Common myeloid progenitor, CD34-positive (primary cell): ENCODE measurements around the gene SERPINA6.
"Not testable (repeated sequence)": the region's sequence is repeated elsewhere in the genome, so short reads cannot be mapped to it uniquely, and the experiment has no call there.

ENCODE experiments used
- CTCF ChIA-PET: fragments of 350-600 bp; sonication (Branson Sonifier 250); formaldehyde crosslinking; loops from one replicate; lab custom pipeline; 2021; ENCODE audit warnings: antibody characterized with exemption; lab: Charles Lee
- POLR2A ChIA-PET: fragments of 350-600 bp; sonication (Branson Sonifier 250); formaldehyde crosslinking; loops from one replicate; lab custom pipeline; 2021; ENCODE audit warnings: antibody characterized with exemption; lab: Charles Lee
- DNase-seq, 3 donors: peaks; one replicate each; pipeline versions ENCODE4 v3.0.0 to v3.0.0-alpha.2; 2013
- H3K27ac ChIP-seq, 2 experiments: 1 replicate in 1 of 2; 2 replicates in 1 of 2; pipeline ENCODE4 v1.7.0; 2013; ENCODE audit warnings: inconsistent platforms in 2 of 2, low read length in 2 of 2, mild to moderate bottlenecking in 2 of 2, low read depth in 1 of 2, moderate library complexity in 1 of 2; ENCODE audit not compliant: severe bottlenecking in 2 of 2, insufficient read depth in 1 of 2, poor library complexity in 1 of 2
- H3K27me3 ChIP-seq, 5 experiments: replicated peaks in 2 of 5; 1 replicate in 3 of 5; 2 replicates in 2 of 5; pipeline versions ENCODE4 v1.6.1 to v1.7.0; 2013; ENCODE audit warnings: low read length in 4 of 5, mild to moderate bottlenecking in 2 of 5, moderate library complexity in 2 of 5, inconsistent platforms in 1 of 5; ENCODE audit not compliant: insufficient read depth in 5 of 5, control insufficient read depth in 4 of 5
- H3K36me3 ChIP-seq, 4 experiments: 1 replicate in 2 of 4; 2 replicates in 2 of 4; pipeline versions ENCODE4 v1.6.1 to v1.7.0; 2013; ENCODE audit warnings: low read length in 3 of 4, control low read depth in 1 of 4, mild to moderate bottlenecking in 1 of 4; ENCODE audit not compliant: control insufficient read depth in 4 of 4, insufficient read depth in 4 of 4
- H3K4me1 ChIP-seq, 4 experiments: 1 replicate in 3 of 4; 2 replicates in 1 of 4; pipeline versions ENCODE4 v1.6.1 to v1.7.1; 2013; ENCODE audit warnings: low read length in 3 of 4, mild to moderate bottlenecking in 3 of 4, control low read depth in 1 of 4, inconsistent platforms in 1 of 4, moderate library complexity in 1 of 4; ENCODE audit not compliant: control insufficient read depth in 4 of 4, insufficient read depth in 4 of 4; ENCODE audit errors: control extremely low read depth in 1 of 4
- H3K4me3 ChIP-seq, 7 experiments: 1 replicate in 4 of 7; 2 replicates in 3 of 7; pipeline versions ENCODE4 v1.5.1 to v1.7.0; 2013; ENCODE audit warnings: mild to moderate bottlenecking in 7 of 7, low read length in 6 of 7, moderate library complexity in 6 of 7, inconsistent platforms in 2 of 7, low read depth in 2 of 7, control low read depth in 1 of 7; ENCODE audit not compliant: insufficient read depth in 4 of 7, control insufficient read depth in 1 of 7; ENCODE audit errors: extremely low read depth in 1 of 7
- H3K9me3 ChIP-seq, 5 experiments: 1 replicate in 4 of 5; 2 replicates in 1 of 5; pipeline versions ENCODE4 v1.6.1 to v1.7.1; 2013; ENCODE audit warnings: low read length in 4 of 5, mild to moderate bottlenecking in 2 of 5, inconsistent platforms in 1 of 5, low read depth in 1 of 5, moderate library complexity in 1 of 5; ENCODE audit not compliant: control insufficient read depth in 4 of 5, insufficient read depth in 2 of 5; ENCODE audit errors: control extremely low read depth in 1 of 5
- WGBS: methylation state at CpG from one replicate; pipeline ENCODE4 v1.1.5; 2013; ENCODE audit not compliant: insufficient coverage; 5-methylcytosine and 5-hydroxymethylcytosine counted together

Gene SERPINA6

DNA sequence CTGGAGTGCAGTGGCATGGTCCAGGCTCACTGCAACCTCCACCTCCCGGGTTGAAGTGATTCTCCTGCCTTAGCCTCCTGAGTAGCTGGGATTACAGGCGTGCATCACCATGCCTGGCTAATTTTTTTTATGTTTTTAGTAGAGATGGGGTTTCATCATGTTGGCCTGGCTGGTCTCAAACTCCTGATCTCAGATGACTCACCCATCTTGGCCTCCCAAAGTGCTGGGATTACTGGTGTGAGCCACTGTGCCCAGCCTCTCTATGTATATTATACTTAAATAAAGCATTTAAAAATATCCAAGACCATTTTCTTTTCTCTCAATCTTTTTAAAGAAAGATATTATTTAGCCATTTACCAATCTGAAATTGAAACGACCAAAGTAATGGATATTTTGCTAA lies 58.9 kb downstream of the SERPINA6 start:
- H3K4me1 ChIP-seq, H3K36me3 ChIP-seq, H3K27me3 ChIP-seq, H3K4me3 ChIP-seq, CTCF ChIA-PET, H3K27ac ChIP-seq, DNase-seq, POLR2A ChIA-PET, H3K9me3 ChIP-seq: not testable (repeated sequence)
- 100% methylated on average over 1 of the region's 3 CpGs for WGBS
